Karpas-422 (cell line): ENCODE measurements around the gene ITPA. TPM values are rescaled to one million over a fixed set of nuclear protein-coding genes. Genes with fewer than 3 reads are reported as not detected.
"Not testable (repeated sequence)": the region's sequence is repeated elsewhere in the genome, so short reads cannot be mapped to it uniquely, and the experiment has no call there.

ENCODE experiments used
- DNase-seq: peaks from one replicate; pipeline ENCODE4 v3.0.0-alpha.2; 2015
- H2AFZ ChIP-seq: fragments of 200-600 bp; sonication (generic); 2 replicates; pipeline ENCODE4 v1.6.1; 2014; ENCODE audit warnings: antibody characterized with exemption, low read length, mixed read lengths
- H3K27ac ChIP-seq: fragments of 200-600 bp; sonication (generic); 2 replicates; pipeline ENCODE4 v1.5.1; 2014; ENCODE audit warnings: mild to moderate bottlenecking, low read length, moderate library complexity
- H3K27me3 ChIP-seq: fragments of 200-600 bp; sonication (generic); 2 replicates; pipeline ENCODE4 v1.6.1; 2014; ENCODE audit warnings: low read length, mixed read lengths
- H3K36me3 ChIP-seq: fragments of 200-600 bp; sonication (generic); 2 replicates; pipeline ENCODE4 v1.6.1; 2014; ENCODE audit warnings: low read length, mixed read lengths; ENCODE audit not compliant: insufficient read depth
- H3K4me1 ChIP-seq: fragments of 200-600 bp; sonication (generic); 2 replicates; pipeline ENCODE4 v1.6.1; 2014; ENCODE audit warnings: mild to moderate bottlenecking, low read length, mixed read lengths
- H3K4me2 ChIP-seq: fragments of 200-600 bp; sonication (generic); 2 replicates; pipeline ENCODE4 v1.6.1; 2014; ENCODE audit warnings: low read length, low read depth, mild to moderate bottlenecking; ENCODE audit not compliant: poor library complexity, severe bottlenecking
- H3K4me3 ChIP-seq: fragments of 200-600 bp; sonication (generic); 2 replicates; pipeline ENCODE4 v1.5.1; 2014; ENCODE audit warnings: mild to moderate bottlenecking, antibody characterized with exemption, low read length, mixed read lengths
- H3K79me2 ChIP-seq: fragments of 200-600 bp; sonication (generic); 2 replicates; pipeline ENCODE4 v1.6.1; 2014; ENCODE audit warnings: mild to moderate bottlenecking, low read length, mixed read lengths
- H3K9ac ChIP-seq: fragments of 200-600 bp; sonication (generic); 2 replicates; pipeline ENCODE4 v1.6.0; 2014; ENCODE audit warnings: low read length
- H3K9me2 ChIP-seq: fragments of 200-600 bp; sonication (generic), shearing (Covaris generic); replicated peaks from 2 replicates; pipeline ENCODE4 v1.6.0; 2014; ENCODE audit warnings: mild to moderate bottlenecking, low read length, moderate library complexity; ENCODE audit not compliant: insufficient read depth
- H3K9me3 ChIP-seq: fragments of 300-700, 200-600 bp; sonication (generic); 2 replicates; pipeline ENCODE4 v1.6.1; 2014; ENCODE audit warnings: low read length, mixed read lengths
- H4K20me1 ChIP-seq: fragments of 200-600 bp; sonication (generic); 2 replicates; pipeline ENCODE4 v1.6.1; 2014; ENCODE audit warnings: mild to moderate bottlenecking, antibody characterized with exemption, low read length, low read depth; ENCODE audit not compliant: insufficient read depth
- total RNA-seq: library from RNA; depleted of rRNA; stranded (reverse); fragments of >200 nt; shearing (Covaris generic); gene quantifications from 2 replicates; pipeline ENCODE4 v1.2.3, GENCODE V29; 2014; ENCODE audit warnings: low replicate concordance

ITPA gene
- total RNA-seq, 1 experiment from 2014 or later = 76.9 TPM

- H2AFZ ChIP-seq = no peak overlapping the region
- H3K4me1 ChIP-seq = no peaks in the 10 kb centered on the region
- H3K4me3 ChIP-seq = no peak overlapping the region
- no peaks in the 10 kb centered on the region for H3K36me3 ChIP-seq
- no peak overlapping the region for H3K27ac ChIP-seq
- no peak overlapping the region for H3K4me2 ChIP-seq
- DNase-seq = no peak
- no peak overlapping the region for H3K9ac ChIP-seq
- no peaks in the 10 kb centered on the region for H3K9me2 ChIP-seq
- 0 out of 2 replicates have a peak, but pooled peaks cover 4% of the 10 kb centered on the region for H4K20me1 ChIP-seq
- H3K9me3 ChIP-seq = no peaks in the 10 kb centered on the region
- no peaks in the 10 kb centered on the region for H3K79me2 ChIP-seq
- no peaks in the 10 kb centered on the region for H3K27me3 ChIP-seq
Observed at GRCh38 chr20:3181270-3181669, 28.0 kb upstream of the ITPA start.

DNA sequence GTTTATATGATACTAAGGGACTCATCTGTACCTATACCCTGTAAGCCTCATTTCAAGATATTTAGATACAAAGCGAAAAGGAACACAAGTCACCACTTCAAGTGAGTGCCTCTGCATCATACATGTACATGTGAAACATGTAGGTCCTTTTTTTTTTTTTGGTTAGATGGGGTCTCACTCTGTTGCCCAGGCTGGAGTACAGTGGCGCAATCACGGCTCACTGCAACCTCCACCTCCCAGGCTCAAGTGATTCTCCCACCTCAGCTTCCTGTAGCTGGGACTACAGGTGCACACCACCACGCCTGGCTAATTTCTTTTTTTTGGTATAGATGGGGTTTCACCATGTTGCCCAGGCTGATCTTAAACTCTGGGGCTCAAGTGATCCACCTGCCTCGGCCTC lies 26.9 kb upstream of the ITPA start:
- H3K9ac ChIP-seq, H3K9me3 ChIP-seq, H3K79me2 ChIP-seq, H4K20me1 ChIP-seq, H3K27ac ChIP-seq, H3K4me1 ChIP-seq, H3K4me3 ChIP-seq, DNase-seq, H3K36me3 ChIP-seq, H3K4me2 ChIP-seq, H3K9me2 ChIP-seq, H2AFZ ChIP-seq, H3K27me3 ChIP-seq: not testable (repeated sequence)

- no peak overlapping the region for H2AFZ ChIP-seq
- no peak overlapping the region for H3K27ac ChIP-seq
- no peaks in the 10 kb centered on the region for H3K27me3 ChIP-seq
- H3K9me2 ChIP-seq = no peaks in the 10 kb centered on the region
- no peak overlapping the region for H3K4me3 ChIP-seq
- H3K4me1 ChIP-seq = no peaks in the 10 kb centered on the region
- no peak overlapping the region for H3K9ac ChIP-seq
- no peaks in the 10 kb centered on the region for H3K36me3 ChIP-seq
- DNase-seq = no peak
- 0 out of 2 replicates have a peak, but pooled peaks cover 4% of the 10 kb centered on the region for H4K20me1 ChIP-seq
- no peaks in the 10 kb centered on the region for H3K79me2 ChIP-seq
- H3K4me2 ChIP-seq = no peak overlapping the region
- no peaks in the 10 kb centered on the region for H3K9me3 ChIP-seq
Observed at GRCh38 chr20:3183896-3184612, 25.2 kb upstream of the ITPA start.

DNA sequence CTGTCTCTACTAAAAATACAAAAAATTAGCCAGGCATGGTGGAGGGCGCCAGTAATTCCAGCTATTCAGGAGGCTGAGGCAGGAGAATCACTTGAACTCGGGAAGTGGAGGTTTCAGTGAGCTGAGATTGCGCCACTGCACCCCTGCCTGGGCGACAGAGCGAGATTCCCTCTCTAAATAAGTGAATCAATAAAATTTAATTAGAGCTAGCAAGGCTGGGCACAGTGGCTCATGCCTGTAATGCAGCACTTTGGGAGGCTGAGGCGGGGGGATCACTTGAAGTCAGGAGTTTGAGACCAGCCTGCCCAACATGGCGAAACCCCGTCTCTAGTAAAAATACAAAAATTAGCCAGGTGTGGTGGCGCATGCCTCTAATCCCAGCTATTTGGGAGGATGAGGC lies 21.4 kb upstream of the ITPA start:
- not testable (repeated sequence) for H3K9me3 ChIP-seq, H4K20me1 ChIP-seq, H3K4me3 ChIP-seq, H3K79me2 ChIP-seq, H3K36me3 ChIP-seq, H3K9ac ChIP-seq, H3K9me2 ChIP-seq, DNase-seq, H3K27me3 ChIP-seq, H2AFZ ChIP-seq, H3K4me2 ChIP-seq, H3K4me1 ChIP-seq, H3K27ac ChIP-seq

GRCh38 chr20:3188823-3189413 lies 20.4 kb upstream of the ITPA start:
- Histone ChIP-seq H3K36me3 (no peaks in the 10 kb centered on the region; the same call in none of the 2 replicates), H2AFZ (no peak overlapping the region), H3K27ac (no peak overlapping the region), H3K4me2 (no peak overlapping the region), H3K79me2 (no peaks in the 10 kb centered on the region), H3K27me3 (no peaks in the 10 kb centered on the region), H3K9ac (no peak overlapping the region), H3K4me1 (no peaks in the 10 kb centered on the region), H4K20me1 (0 out of 2 replicates have a peak, but pooled peaks cover 2% of the 10 kb centered on the region), H3K4me3 (no peak overlapping the region), H3K9me3 (no peaks in the 10 kb centered on the region), H3K9me2 (no peaks in the 10 kb centered on the region)
- no peak for DNase-seq

DNA sequence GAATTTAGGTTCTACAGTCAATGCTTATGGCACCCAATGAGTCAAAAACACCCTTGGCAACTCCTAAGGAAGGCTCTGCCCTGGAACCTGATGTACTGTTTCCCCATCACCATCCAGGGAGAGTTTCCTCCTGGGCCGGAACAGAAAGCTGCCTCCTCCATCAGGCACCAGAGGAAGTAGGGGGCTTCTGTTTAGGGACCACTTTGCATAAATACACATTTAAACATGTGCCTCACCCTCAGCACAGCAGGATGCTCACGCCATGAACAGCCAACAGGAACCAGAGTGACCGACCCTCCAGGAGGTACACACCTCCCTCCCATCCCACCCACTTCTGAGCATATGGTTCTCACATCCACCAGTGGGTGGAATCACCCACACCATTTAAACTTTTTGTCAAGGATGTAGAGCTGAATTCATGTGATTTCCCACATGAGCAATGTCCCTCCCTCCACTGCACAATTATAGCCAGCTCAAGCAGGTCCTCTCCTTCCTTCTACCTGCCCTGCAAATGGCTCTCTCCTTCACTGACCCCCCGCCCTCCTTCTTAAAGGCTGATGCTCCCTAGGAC lies 19.7 kb upstream of the ITPA start:
- no peaks in the 10 kb centered on the region for H3K9me3 ChIP-seq
- H2AFZ ChIP-seq = no peak overlapping the region
- H3K27ac ChIP-seq = no peak overlapping the region

DNA sequence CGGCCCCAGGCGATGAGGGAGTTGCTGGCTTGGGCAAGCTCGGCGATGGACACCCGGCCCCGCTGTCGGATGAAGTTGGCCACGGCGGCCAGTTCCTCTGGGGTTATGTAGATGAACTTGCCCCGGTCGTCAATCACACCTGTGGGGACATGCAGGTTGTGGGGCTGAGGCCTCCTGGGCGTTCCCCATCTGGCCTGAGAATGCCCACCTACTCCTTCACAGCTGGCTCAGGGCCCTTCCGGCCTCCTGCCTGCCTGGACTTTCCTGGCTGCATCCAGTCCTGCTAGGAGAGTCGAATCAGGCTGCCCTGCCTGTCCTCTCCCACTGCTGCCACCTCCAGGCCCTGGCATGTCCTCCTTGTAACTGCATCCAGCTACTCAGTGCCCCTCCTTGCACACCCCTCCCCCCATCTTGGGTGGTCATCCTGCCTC lies 18.6 kb upstream of the ITPA start:
- Histone ChIP-seq H3K9me3 (no peaks in the 10 kb centered on the region), H3K36me3 (no peaks in the 10 kb centered on the region; the same call in none of the 2 replicates), H2AFZ (no peak overlapping the region), H4K20me1 (no peaks in the 10 kb centered on the region), H3K4me3 (no peak overlapping the region), H3K79me2 (no peaks in the 10 kb centered on the region), H3K27me3 (no peaks in the 10 kb centered on the region), H3K4me2 (no peak overlapping the region), H3K9me2 (no peaks in the 10 kb centered on the region), H3K9ac (no peak overlapping the region), H3K27ac (no peak overlapping the region), H3K4me1 (no peaks in the 10 kb centered on the region)
- DNase-seq = no peak

More for the DNA sequence above, 19.7 kb upstream of the ITPA start:
- DNase-seq = no peak
- no peaks in the 10 kb centered on the region; the same call in none of the 2 replicates for H3K36me3 ChIP-seq
- H3K27me3 ChIP-seq = no peaks in the 10 kb centered on the region
- no peaks in the 10 kb centered on the region for H4K20me1 ChIP-seq
- H3K9me2 ChIP-seq = no peaks in the 10 kb centered on the region
- H3K9ac ChIP-seq = no peak overlapping the region
- no peak overlapping the region for H3K4me3 ChIP-seq
- H3K4me2 ChIP-seq = no peak overlapping the region
- no peaks in the 10 kb centered on the region for H3K4me1 ChIP-seq
- H3K79me2 ChIP-seq = no peaks in the 10 kb centered on the region

DNA sequence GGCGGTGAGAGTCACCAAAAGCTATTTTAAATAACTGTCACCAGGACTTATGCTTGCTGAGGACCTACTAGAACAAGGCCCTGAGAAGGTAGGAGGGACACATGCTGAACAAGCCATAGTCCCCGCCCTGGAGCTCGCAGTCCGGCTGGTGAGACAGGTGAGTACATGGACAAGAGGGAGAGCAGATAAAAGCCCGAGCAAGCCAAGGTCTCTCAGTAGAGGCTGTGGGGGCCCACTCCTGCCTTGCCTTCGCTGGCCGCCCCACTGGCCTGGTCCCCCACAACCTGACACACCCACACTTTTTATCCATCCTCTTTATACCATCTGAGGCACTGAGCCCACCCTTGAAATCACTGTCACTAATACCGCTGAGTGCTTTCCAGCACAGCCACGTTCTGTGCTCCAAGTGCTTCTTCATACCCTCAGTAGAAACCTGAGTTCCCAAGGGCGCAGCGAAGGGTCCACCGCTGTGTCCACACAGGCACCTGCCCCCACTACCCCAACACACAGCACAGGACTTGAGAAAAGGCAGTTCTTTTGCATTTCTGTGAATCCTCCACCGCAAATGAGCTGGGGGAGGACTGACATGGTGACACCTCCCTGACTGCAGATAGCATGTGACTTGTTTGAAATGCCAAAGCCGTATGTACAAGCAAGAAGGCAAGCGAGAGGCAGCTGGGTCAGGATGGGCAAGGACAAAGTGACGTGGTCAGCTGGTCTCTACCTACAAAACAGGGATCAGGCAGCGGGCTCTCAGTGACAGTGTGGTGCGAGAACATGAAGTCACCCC lies 16.9 kb upstream of the ITPA start:
- H3K9me2 ChIP-seq = no peaks in the 10 kb centered on the region
- no peaks in the 10 kb centered on the region for H4K20me1 ChIP-seq
- no peak overlapping the region for H3K4me2 ChIP-seq
- no peak overlapping the region for H3K27ac ChIP-seq
- H3K9ac ChIP-seq = no peak overlapping the region
- H3K79me2 ChIP-seq = no peaks in the 10 kb centered on the region
- no peaks in the 10 kb centered on the region for H3K27me3 ChIP-seq
- no peak overlapping the region for H3K4me3 ChIP-seq
- no peaks in the 10 kb centered on the region for H3K4me1 ChIP-seq
- H2AFZ ChIP-seq = no peak overlapping the region
- peaks cover 4% of the 10 kb centered on the region for H3K36me3 ChIP-seq
- no peak for DNase-seq
- no peaks in the 10 kb centered on the region for H3K9me3 ChIP-seq
